Measurements from ENCODE around the gene MYO1B.

MYO1B gene

GRCh38 chr2:191245046-191245868, at the start of gene MYO1B:
Gene MYO1B, plus strand, starts transcription at chr2:191245404. Its CDS starts 31,492 bp downstream, at chr2:191276896.
- in situ Hi-C loops (cut with HindIII; ENCODE audit: low sequenced_read_pairs): no loop called here
- TF ChIP-seq CTCF (IDR thresholded peaks at IDR 0.05; ENCODE audit: low read depth, low read length): peak; percentile 35
- peak within 1 kb of the TSS; percentile 78 for H3K4me3 ChIP-seq (ENCODE audit: low read depth, low read length)
- peak; percentile 80 for DNase-seq (ENCODE audit: low read depth, low spot score)

GRCh38 chr2:191197096-191197495, 48.1 kb upstream of the MYO1B start:
- in situ Hi-C loops (cut with HindIII; ENCODE audit: low sequenced_read_pairs): no loop called here
- H3K4me3 ChIP-seq (ENCODE audit: low read depth, low read length): no peak overlapping the region
- no peak for TF ChIP-seq CTCF (IDR thresholded peaks at IDR 0.05; ENCODE audit: low read depth, low read length)
- no peak for DNase-seq (ENCODE audit: low read depth, low spot score)

GRCh38 chr2:191198271-191198670, 46.9 kb upstream of the MYO1B start:
- in situ Hi-C loops (cut with HindIII; ENCODE audit: low sequenced_read_pairs): no loop called here
- no peak for DNase-seq (ENCODE audit: low read depth, low spot score)

GRCh38 chr2:191199929-191200512, 45.2 kb upstream of the MYO1B start:
- no peak for DNase-seq (ENCODE audit: low read depth, low spot score)
- no peak overlapping the region for H3K4me3 ChIP-seq (ENCODE audit: low read depth, low read length)
- in situ Hi-C loops (cut with HindIII; ENCODE audit: low sequenced_read_pairs): no loop called here
- TF ChIP-seq CTCF (IDR thresholded peaks at IDR 0.05; ENCODE audit: low read depth, low read length): no peak

More at GRCh38 chr2:191198271-191198670, 46.9 kb upstream of the MYO1B start:
- no peak for TF ChIP-seq CTCF (IDR thresholded peaks at IDR 0.05; ENCODE audit: low read depth, low read length)
- H3K4me3 ChIP-seq (ENCODE audit: low read depth, low read length): no peak overlapping the region

GRCh38 chr2:191200910-191201309, 44.3 kb upstream of the MYO1B start:
- TF ChIP-seq CTCF (IDR thresholded peaks at IDR 0.05; ENCODE audit: low read depth, low read length): no peak
- in situ Hi-C loops (cut with HindIII; ENCODE audit: low sequenced_read_pairs): no loop called here

GRCh38 chr2:191202209-191202721, 42.9 kb upstream of the MYO1B start:
- in situ Hi-C loops (cut with HindIII; ENCODE audit: low sequenced_read_pairs): no loop called here
- no peak for TF ChIP-seq CTCF (IDR thresholded peaks at IDR 0.05; ENCODE audit: low read depth, low read length)
- no peak overlapping the region for H3K4me3 ChIP-seq (ENCODE audit: low read depth, low read length)
- peak; percentile 65 for DNase-seq (ENCODE audit: low read depth, low spot score)

More at GRCh38 chr2:191200910-191201309, 44.3 kb upstream of the MYO1B start:
- H3K4me3 ChIP-seq (ENCODE audit: low read depth, low read length): no peak overlapping the region
- no peak for DNase-seq (ENCODE audit: low read depth, low spot score)

Measured in astrocyte of the spinal cord (primary cell).